T follicular helper cell (primary cell): ENCODE data around the gene OS9.
A peak's percentile ranks its signal among the peaks of the same experiment; 100 is the strongest.
"Not testable (repeated sequence)": the region's sequence is repeated elsewhere in the genome, so short reads cannot be mapped to it uniquely, and the experiment has no call there.

Source experiments
- DNase-seq: peaks from one replicate; pipeline ENCODE4 v3.0.0-alpha.2; 2020; ENCODE audit warnings: low read depth
- total RNA-seq, 2 experiments: gene quantifications; one replicate each; lab custom pipeline; 2026; lab: John Stamatoyannopoulos, UW

The OS9 gene, protein sequence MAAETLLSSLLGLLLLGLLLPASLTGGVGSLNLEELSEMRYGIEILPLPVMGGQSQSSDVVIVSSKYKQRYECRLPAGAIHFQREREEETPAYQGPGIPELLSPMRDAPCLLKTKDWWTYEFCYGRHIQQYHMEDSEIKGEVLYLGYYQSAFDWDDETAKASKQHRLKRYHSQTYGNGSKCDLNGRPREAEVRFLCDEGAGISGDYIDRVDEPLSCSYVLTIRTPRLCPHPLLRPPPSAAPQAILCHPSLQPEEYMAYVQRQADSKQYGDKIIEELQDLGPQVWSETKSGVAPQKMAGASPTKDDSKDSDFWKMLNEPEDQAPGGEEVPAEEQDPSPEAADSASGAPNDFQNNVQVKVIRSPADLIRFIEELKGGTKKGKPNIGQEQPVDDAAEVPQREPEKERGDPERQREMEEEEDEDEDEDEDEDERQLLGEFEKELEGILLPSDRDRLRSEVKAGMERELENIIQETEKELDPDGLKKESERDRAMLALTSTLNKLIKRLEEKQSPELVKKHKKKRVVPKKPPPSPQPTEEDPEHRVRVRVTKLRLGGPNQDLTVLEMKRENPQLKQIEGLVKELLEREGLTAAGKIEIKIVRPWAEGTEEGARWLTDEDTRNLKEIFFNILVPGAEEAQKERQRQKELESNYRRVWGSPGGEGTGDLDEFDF
- 183 to 239 reads per million in 2 experiments for total RNA-seq

DNA sequence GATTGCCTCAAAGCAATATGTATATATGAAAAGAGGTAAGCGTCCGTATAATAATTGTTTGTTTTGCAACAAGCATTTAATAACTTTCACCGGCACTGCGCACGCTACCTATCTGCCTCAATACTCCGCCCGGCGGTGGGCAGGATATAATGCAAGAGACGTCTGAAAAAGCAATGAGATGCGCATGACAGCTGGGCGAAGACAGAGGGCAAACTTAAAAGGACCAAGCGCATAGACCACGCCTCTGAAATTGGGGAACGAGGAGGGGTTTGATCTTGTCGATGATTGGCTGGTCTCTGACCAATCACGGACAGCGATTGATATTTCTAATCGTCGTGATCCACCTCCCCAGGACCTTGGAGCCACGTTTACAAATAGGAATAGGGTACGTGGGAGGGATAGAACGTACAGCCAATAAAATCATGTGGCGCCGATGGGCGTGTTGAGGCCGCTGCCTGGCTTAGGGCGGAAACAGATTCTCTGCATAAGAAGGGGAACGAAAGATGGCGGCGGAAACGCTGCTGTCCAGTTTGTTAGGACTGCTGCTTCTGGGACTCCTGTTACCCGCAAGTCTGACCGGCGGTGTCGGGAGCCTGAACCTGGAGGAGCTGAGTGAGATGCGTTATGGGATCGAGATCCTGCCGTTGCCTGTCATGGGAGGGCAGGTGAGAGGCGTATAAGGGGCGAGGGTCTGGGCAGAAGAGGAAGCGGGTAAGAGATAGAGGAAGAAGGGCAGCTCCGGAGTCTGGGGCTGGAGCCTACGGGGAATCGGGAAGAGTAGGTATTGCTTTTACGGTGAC lies at the start of gene OS9:
TSS of gene OS9 (plus strand) at position 474 of the 800 bp plus-strand sequence. CDS start at position 504, 30 bp downstream.
- DNase-seq: peak; percentile 94

- not testable (repeated sequence) for DNase-seq
Measured at GRCh38 chr12:57645990-57646658, 47.8 kb upstream of the OS9 start.

- not testable (repeated sequence) for DNase-seq
Measured at GRCh38 chr12:57646659-57647049, 47.3 kb upstream of the OS9 start.

GRCh38 chr12:57654042-57654441 lies 39.9 kb upstream of the OS9 start:
- no peak for DNase-seq

GRCh38 chr12:57655541-57656240 lies 38.2 kb upstream of the OS9 start:
- no peak for DNase-seq

DNA sequence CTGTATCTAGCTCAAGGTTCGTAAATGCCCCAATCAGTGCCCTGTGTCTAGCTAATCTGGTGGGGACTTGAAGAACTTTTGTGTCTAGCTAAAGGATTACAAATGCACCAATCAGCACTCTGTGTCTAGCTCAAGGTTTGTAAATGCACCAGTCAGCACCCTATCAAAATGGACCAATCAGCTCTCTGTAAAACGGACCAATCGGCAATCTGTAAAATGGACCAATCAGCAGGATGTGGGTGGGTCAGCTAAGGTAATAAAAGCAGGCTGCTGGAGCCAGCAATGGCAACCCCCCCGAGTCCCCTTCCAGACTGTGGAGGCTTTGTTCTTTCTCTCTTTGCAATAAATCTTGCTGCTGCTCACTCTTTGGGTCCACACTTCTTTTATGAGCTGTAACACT lies 37.5 kb upstream of the OS9 start:
- DNase-seq: not testable (repeated sequence)

DNA sequence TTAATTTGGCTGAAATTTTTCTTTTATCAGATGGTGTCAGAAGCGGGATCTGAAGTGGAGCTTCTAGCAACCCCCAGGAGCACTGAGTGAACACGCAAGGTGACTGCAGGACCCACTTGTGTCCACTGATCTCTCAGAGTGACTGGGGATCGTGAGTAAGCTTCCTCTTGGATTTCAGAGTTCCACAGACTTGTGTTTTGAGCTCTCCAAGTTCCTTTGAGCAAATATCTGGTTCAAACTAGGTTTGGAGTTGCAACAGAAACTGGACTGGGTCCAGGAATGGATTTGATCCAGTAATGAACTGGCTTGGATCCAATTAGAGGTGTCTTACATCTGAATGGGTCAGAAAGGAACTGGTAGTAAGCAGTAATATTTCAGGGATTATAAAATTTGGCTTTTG lies 36.2 kb upstream of the OS9 start:
- DNase-seq: no peak

DNA sequence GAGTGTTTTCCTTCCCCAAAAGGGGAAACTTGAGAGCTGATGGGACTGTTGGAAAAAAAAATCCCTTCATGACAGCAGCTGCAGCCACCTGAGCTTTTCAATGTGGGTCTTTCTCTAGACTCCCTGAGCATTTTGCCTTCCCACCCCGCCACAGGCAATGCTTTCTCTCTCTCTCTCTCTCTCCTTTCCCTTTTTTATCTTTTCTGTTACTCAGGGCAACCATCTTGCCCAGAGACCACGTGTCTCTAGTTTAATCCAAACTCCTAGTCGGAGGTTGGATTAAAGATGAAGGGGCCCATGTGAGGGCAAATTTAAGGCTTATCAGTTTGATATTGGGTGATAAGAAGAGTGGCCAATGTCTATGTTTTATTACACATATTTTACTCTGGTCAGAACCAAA lies 35.0 kb upstream of the OS9 start:
- no peak for DNase-seq

GRCh38 chr12:57661376-57661775 lies 32.6 kb upstream of the OS9 start:
- DNase-seq: no peak

- not testable (repeated sequence) for DNase-seq
Measured at GRCh38 chr12:57665066-57665820, 28.7 kb upstream of the OS9 start.

- no peak for DNase-seq
Measured at GRCh38 chr12:57666897-57667296, 27.0 kb upstream of the OS9 start.

GRCh38 chr12:57669691-57670090 lies 24.2 kb upstream of the OS9 start:
- not testable (repeated sequence) for DNase-seq

DNA sequence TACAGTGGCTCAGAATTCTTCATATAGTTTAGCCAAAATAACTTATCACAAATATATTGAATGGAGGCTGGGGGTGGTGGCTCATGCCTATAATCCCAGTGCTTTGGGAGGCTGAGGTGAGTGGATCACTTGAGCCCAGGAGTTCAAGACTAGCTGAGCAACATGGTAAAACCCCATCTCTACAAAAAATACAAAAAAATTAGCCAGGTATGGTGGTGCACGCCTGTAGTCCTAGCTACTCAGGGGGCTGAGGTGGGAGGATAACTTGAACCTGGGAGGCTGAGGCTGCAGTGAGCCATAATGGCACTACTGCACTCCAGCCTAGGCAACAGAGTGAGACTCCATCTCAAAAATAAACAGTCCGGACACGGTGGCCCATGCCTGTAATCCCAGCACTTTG lies 22.1 kb upstream of the OS9 start:
- DNase-seq: not testable (repeated sequence)

DNA sequence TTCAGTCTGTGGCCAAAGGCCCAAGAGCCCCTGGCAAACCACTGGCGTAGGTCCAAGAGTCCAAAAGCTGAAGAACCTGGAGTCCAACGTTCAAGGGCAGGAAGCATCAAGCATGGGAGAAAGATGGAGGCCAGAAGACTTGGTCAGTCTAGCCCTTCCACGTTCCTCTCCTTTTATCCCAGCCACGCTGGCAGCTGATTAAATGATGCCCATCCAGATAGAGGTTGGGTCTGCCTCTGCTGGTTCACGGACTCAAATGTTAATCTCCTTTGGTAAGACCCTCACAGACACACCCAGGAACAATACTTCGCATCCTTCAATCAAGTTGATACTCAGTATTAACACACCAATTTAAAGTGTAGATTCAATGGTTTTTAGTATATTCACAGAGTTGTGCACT lies 21.1 kb upstream of the OS9 start:
- DNase-seq: no peak

DNA sequence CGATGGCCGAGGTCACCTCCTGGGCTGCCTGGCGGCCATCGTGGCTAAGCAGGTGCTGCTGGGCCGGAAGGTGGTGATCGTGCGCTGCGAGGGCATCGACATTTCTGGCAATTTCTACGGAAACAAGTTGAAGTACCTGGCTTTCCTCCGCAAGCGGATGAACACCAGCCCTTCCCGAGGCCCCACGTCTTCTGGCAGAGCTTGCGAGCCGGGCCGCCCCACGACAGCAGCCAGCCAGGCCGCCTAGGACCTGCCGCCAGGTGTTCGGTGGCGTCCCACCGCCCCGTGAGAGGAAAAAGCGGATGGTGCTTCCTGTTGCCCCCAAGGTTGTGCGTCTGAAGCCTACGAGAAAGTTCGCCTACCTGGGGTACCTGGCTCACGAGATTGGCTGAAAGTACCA lies 19.2 kb upstream of the OS9 start:
- DNase-seq: no peak

GRCh38 chr12:57677947-57678346 lies 16.0 kb upstream of the OS9 start:
- not testable (repeated sequence) for DNase-seq

GRCh38 chr12:57679697-57680096 lies 14.2 kb upstream of the OS9 start:
- no peak for DNase-seq

GRCh38 chr12:57687862-57688261 lies 6.1 kb upstream of the OS9 start:
- no peak for DNase-seq

DNA sequence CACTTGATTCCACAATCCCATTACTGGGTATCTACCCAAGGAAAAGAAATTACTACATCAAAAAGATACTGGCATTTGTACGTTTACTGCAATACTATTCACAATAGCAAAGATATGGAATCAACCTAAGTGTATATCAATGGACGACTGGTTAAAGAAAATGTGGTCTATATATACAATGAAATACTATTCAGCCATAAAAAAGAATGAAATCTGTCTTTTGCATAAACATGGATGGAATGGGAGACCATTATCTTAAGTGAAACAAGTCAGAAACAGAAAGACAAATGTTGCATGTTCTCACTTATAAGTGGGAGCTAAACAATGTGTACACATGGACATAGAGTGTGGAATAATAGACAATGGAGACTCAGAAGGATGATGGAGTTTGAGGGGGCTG lies 5.0 kb upstream of the OS9 start:
- no peak for DNase-seq

- no peak for DNase-seq
Measured at GRCh38 chr12:57692500-57692899, 1.4 kb upstream of the OS9 start.

DNA sequence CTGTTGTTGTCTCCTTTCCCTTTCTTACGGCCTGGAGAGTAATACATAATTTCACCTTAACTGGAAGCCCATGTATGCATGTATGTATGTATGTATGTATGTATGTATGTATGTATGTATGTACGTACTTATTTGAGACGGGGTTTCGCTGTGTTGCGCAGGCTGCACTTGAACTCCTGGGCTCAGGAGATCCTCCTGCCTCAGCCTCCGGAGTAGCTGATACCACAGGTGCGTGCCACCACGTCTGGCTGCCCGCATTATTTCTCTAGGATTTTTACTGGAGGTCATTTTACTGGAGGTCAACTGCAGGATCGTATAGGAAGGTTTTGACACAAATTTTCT lies 644 bp upstream of the OS9 start:
- no peak for DNase-seq
